HepG2 (cell line): ENCODE results near the gene CHCHD6. TPM values are rescaled to one million over a fixed set of nuclear protein-coding genes. Genes with fewer than 3 reads are reported as not detected.
A peak's percentile ranks its signal among the peaks of the same experiment; 100 is the strongest.

Experiments used
- ATAC-seq: fragments of 200-7000 bp; cut with Tn5 transposase; 3 replicates; pipeline ENCODE4 v1.9.1; 2020; ENCODE audit warnings: mild to moderate bottlenecking, moderate library complexity
- BruUV-seq: library from RNA; stranded (reverse); fragments of 400-500 nt; replicated peaks from 2 replicates; lab custom pipeline; 2021; lab: Mats Ljungman, UMichigan
- CTCF ChIA-PET: fragments of 300-600 bp; formaldehyde crosslinking; extraction: SDS; loops from one replicate; lab custom pipeline; 2021; ENCODE audit warnings: low total read pairs, inconsistent platforms, low intra/inter-chr PET ratio; lab: Yijun Ruan, JAX
- POLR2A ChIA-PET: fragments of 350-600 bp; sonication (Branson Sonifier 250); formaldehyde crosslinking; loops from one replicate; lab custom pipeline; 2020; ENCODE audit warnings: antibody characterized with exemption, inconsistent platforms; lab: Yijun Ruan, JAX
- DNase-seq: peaks from one replicate; pipeline ENCODE4 v3.0.0-alpha.2; 2015; ENCODE audit warnings: low spot score
- FAIRE-seq: peaks from 3 replicates; lab custom pipeline; 2011; peaks lifted over from hg19 to GRCh38; lab: Jason Lieb, UNC
- H2AFZ ChIP-seq: one replicate; pipeline ENCODE4 v1.6.1; 2011; ENCODE audit warnings: low read length, inconsistent platforms
- H3K27ac ChIP-seq: fragments of 300-600 bp; 3 replicates; pipeline ENCODE4 v1.8.0; 2011; ENCODE audit warnings: mixed run types, mild to moderate bottlenecking, mixed read lengths, low read length, inconsistent platforms; ENCODE audit not compliant: insufficient read depth; ENCODE audit errors: extremely low read length
- H3K27me3 ChIP-seq, 2 experiments: fragments of 200-600 bp in 1 of 2; 2 replicates in 1 of 2; 3 replicates in 1 of 2; pipeline versions ENCODE4 v1.6.0 to v1.8.0; 2011; ENCODE audit warnings: low read length in 2 of 2, mild to moderate bottlenecking in 2 of 2, moderate library complexity in 2 of 2, inconsistent platforms in 1 of 2; ENCODE audit not compliant: insufficient read depth in 2 of 2, control insufficient read depth in 1 of 2
- H3K36me3 ChIP-seq, 2 experiments: fragments of 200-600 bp in 1 of 2; replicated peaks in 1 of 2; 2 replicates in 1 of 2; 3 replicates in 1 of 2; pipeline versions ENCODE4 v1.5.1 to v1.8.0; 2011; ENCODE audit warnings: low read length in 2 of 2, inconsistent platforms in 1 of 2; ENCODE audit not compliant: insufficient read depth in 2 of 2, control insufficient read depth in 1 of 2
- H3K4me1 ChIP-seq: 2 replicates; pipeline ENCODE4 v1.5.1; 2012; ENCODE audit warnings: low read length, inconsistent platforms; ENCODE audit not compliant: insufficient read depth
- H3K4me2 ChIP-seq: 2 replicates; pipeline ENCODE4 v1.6.0; 2011; ENCODE audit warnings: low read depth, low read length, inconsistent platforms
- H3K4me3 ChIP-seq, 3 experiments: fragments of 200-600 bp in 1 of 3; sonication (generic), shearing (Covaris generic) in 1 of 3; replicated peaks in 1 of 3; 2 replicates each; pipeline ENCODE4 v1.5.1; 2011 to 2016; ENCODE audit warnings: low read length in 3 of 3, inconsistent platforms in 2 of 3, low read depth in 2 of 3, mild to moderate bottlenecking in 2 of 3, control low read depth in 1 of 3, mixed read lengths in 1 of 3; ENCODE audit not compliant: insufficient read depth in 1 of 3
- H3K79me2 ChIP-seq: one replicate; pipeline ENCODE4 v1.6.1; 2011; ENCODE audit warnings: low read length, inconsistent platforms; ENCODE audit not compliant: insufficient read depth
- H3K9ac ChIP-seq: 2 replicates; pipeline ENCODE4 v1.6.0; 2011; ENCODE audit warnings: mild to moderate bottlenecking, low read depth, low read length, inconsistent platforms; ENCODE audit not compliant: insufficient read depth
- H3K9me3 ChIP-seq: 2 replicates; pipeline ENCODE4 v1.5.1; 2012; ENCODE audit warnings: mild to moderate bottlenecking, low read length
- H4K20me1 ChIP-seq: 2 replicates; pipeline ENCODE4 v1.6.0; 2011; ENCODE audit warnings: inconsistent platforms, mild to moderate bottlenecking, low read length, moderate library complexity; ENCODE audit not compliant: insufficient read depth
- GLI4 ChIP-seq: sonication (generic); formaldehyde crosslinking; IDR thresholded peaks from 2 replicates; pipeline ENCODE4 v1.5.1; 2020; ENCODE audit warnings: missing genetic modification reagents, mild to moderate bottlenecking, moderate library complexity, borderline replicate concordance
- GZF1 ChIP-seq: sonication (generic); formaldehyde crosslinking; IDR thresholded peaks from 2 replicates; pipeline ENCODE4 v1.5.1; 2020; ENCODE audit warnings: mild to moderate bottlenecking, missing genetic modification reagents
- KLF16 ChIP-seq, 2 experiments: sonication (generic) in 1 of 2; formaldehyde crosslinking in 1 of 2; IDR thresholded peaks; 2 replicates each; pipeline versions ENCODE4 v1.6.1 to v1.8.0; 2016 to 2023; ENCODE audit warnings: missing genetic modification reagents in 2 of 2, missing compliant biosample characterization in 1 of 2
- MXI1 ChIP-seq: IDR thresholded peaks from 3 replicates; pipeline ENCODE4 v1.6.1; 2012; ENCODE audit warnings: low read depth, low read length, inconsistent platforms, borderline replicate concordance
- NR2F1 ChIP-seq, 2 experiments: fragments of 450-650 bp in 1 of 2; formaldehyde crosslinking in 1 of 2; IDR thresholded peaks; 2 replicates each; pipeline versions ENCODE4 v1.5.0 to v1.6.1; 2016 to 2020; ENCODE audit warnings: mild to moderate bottlenecking in 1 of 2, missing compliant biosample characterization in 1 of 2, missing genetic modification reagents in 1 of 2, moderate library complexity in 1 of 2
- SOX13 ChIP-seq, 3 experiments: fragments of 450-650 bp in 1 of 3; sonication (generic) in 1 of 3; formaldehyde crosslinking in 1 of 3; IDR thresholded peaks in 2 of 3; conservative IDR thresholded peaks in 1 of 3; 2 replicates each; pipeline versions ENCODE4 v1.5.0 to v1.6.1; 2016 to 2020; ENCODE audit warnings: antibody characterized with exemption in 1 of 3, mild to moderate bottlenecking in 1 of 3, missing compliant biosample characterization in 1 of 3, missing genetic modification reagents in 1 of 3, moderate library complexity in 1 of 3
- SOX5 ChIP-seq: IDR thresholded peaks from 2 replicates; pipeline ENCODE4 v1.6.1; 2016; ENCODE audit warnings: borderline replicate concordance
- ZC3H13 ChIP-seq: sonication (generic); formaldehyde crosslinking; IDR thresholded peaks from 2 replicates; pipeline ENCODE4 v1.8.1; 2023; ENCODE audit warnings: mild to moderate bottlenecking, missing genetic modification reagents, moderate library complexity
- WGBS: methylation state at CpG from one replicate; pipeline ENCODE4 v1.1.6; 2017; ENCODE audit warnings: low lambda C conversion rate; 5-methylcytosine and 5-hydroxymethylcytosine counted together
- in situ Hi-C: cut with HindIII; loops from 2 replicates; pipeline ENCODE4 v1.10.0; 2017; ENCODE audit warnings: low pct_unique_long_range_greater_than_20kb; ENCODE audit not compliant: extremely low pct_ligation_motif_present
- intact Hi-C: fragments of 100-400 bp; cut with micrococcal nuclease; formaldehyde crosslinking; loops from one replicate; pipeline ENCODE4 v1.10.0; 2022; ENCODE audit not compliant: unreplicated experiment
- polyA plus RNA-seq, 8 experiments: library from polyadenylated mRNA; depleted of rRNA in 3 of 8; stranded (reverse) in 7 of 8; unstranded in 1 of 8; fragments of >200 nt; fragmentation: Illumina TruSeq in 4 of 8; extraction: Trizol in 4 of 8; gene quantifications; 2 replicates each; pipeline versions ENCODE4 v1.2.1 to v1.2.3, GENCODE V29; 2011 to 2016; ENCODE audit warnings: low read depth in 4 of 8, missing spikeins in 1 of 8, mixed read lengths in 1 of 8; ENCODE audit not compliant: insufficient read depth in 1 of 8
- total RNA-seq, 5 experiments: library from RNA; depleted of rRNA; stranded (reverse); fragments of >200 nt; fragmentation: Illumina TruSeq; extraction: Trizol; gene quantifications; 2 replicates each; pipeline ENCODE4 v1.2.3, GENCODE V29; 2016; ENCODE audit warnings: low read depth in 1 of 5
- TF ChIP-seq, protein P1 (sequence below): sonication (generic); formaldehyde crosslinking; IDR thresholded peaks from 2 replicates; pipeline ENCODE4 v1.5.0; 2020; ENCODE audit warnings: mild to moderate bottlenecking, missing genetic modification reagents, moderate library complexity

The CHCHD6 gene
- total and polyA plus RNA-seq, 2 of the 13 experiments (the other 11 are each of a cell fraction or from before 2014, with no cell fraction given), result 20.3 to 20.8 TPM

DNA sequence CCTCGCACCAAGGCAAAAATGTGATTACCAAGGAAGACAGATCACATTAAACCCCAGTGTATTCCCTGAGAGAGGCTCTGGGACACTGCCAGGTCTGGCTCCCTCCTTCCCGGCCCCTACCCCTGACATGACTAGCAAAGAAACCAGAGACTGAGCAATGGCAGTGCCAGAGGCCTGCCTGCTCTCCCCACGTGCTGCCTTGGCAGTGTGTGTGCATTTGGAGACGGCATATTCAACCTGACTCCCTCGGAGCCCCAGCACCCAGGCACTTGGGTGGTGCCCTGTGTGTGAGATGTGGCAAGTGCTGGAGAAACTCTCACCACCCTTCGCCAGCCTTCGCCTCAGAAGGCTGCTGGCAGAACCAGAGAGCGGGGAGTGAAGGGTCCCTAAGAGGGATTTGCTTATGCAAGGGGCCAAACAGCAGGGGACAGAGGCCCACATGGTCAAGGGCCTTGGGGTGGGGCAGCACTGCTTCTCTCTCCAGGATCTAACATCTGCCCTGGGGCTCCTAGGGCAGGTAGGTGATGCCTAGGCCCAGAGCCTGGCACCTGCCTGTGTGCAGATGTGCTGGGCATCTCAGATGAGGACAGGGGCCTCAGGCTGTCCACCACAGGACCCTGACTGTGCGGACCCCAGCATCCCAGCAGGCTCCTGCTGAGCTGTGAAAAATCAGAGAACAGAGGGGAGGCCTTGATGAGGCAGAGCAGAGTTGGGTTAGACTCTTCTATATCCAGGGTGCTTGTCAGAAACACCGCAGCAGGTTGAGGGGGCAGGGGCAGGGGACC lies 255.3 kb downstream of the CHCHD6 start:
- ChIA-PET POLR2A (no interaction called here), CTCF (no interaction called here)
- DNase-seq (no peak), FAIRE-seq (no peak), ATAC-seq (no peak)
- Histone ChIP-seq H3K27me3 (no peaks in the 10 kb centered on the region), H3K27ac (no peak overlapping the region), H3K4me1 (peaks cover 30% of the 10 kb centered on the region), H4K20me1 (no peaks in the 10 kb centered on the region), H2AFZ (no peak overlapping the region), H3K9ac (no peak overlapping the region), H3K79me2 (no peaks in the 10 kb centered on the region), H3K4me3 (no peak overlapping the region), H3K9me3 (no peaks in the 10 kb centered on the region), H3K4me2 (no peak overlapping the region), H3K36me3 (0 out of 5 replicates have a peak, but pooled peaks cover 0 to 2% of the 10 kb centered on the region in 2 experiments)
- WGBS, result 82% methylated on average over 9 of the region's 10 CpGs
- in situ Hi-C loops (no loop called here), intact Hi-C loops (no loop called here)
- no TSS peak for BruUV-seq
- TF ChIP-seq NR2F1 (CRISPR knock-in tag; IDR thresholded peaks at IDR 0.05) (no peak), GZF1 (CRISPR knock-in tag) (no peak), KLF16 (CRISPR knock-in tag; IDR thresholded peaks at IDR 0.05) (no peak), ZC3H13 (CRISPR knock-in tag) (no peak), GLI4 (CRISPR knock-in tag) (no peak)

DNA sequence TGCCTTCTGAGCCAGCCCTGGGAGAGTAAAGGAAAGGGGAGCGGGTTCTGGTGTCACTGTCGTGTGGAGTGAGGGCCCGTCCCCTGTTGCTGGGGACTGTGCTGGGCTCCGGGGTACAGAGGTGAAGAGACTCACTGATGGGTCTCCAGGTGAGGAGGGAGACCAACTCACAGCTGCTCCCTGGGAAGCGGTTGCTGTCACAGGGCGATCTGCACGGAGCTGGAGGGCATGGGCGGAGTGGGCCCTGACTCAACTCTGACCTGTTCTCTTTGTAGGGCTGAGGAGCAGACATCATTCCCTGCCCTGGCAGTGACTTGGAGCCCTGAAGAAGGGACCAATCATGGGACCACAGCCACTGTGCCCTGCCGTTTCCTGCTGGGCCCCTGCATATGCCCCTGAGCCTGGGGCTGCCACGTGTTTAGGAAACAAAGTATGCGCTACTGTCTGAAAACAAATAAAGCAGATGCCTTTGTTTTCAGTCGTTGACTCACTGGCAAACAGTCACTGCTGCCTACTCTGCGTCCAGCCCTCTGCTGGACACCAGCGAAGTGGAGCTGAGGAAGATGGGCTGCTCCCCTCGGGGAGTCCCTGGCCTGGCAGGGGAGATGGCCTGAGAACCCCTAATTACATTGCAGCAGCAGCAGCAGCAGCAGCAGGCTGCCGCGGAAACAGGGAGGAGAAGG lies 256.0 kb downstream of the CHCHD6 start:
- ChIA-PET CTCF (interaction anchor here (0.7 kb wide), 1 partner anchor 207 kb away, joined by 3 read pairs; no protein-coding TSS in a partner anchor), POLR2A (no interaction called here)
- Histone ChIP-seq H2AFZ (no peak overlapping the region), H3K4me1 (peaks cover 30% of the 10 kb centered on the region), H3K79me2 (no peaks in the 10 kb centered on the region), H3K27ac (no peak overlapping the region), H3K36me3 (0 out of 5 replicates have a peak, but pooled peaks cover 0 to 2% of the 10 kb centered on the region in 2 experiments), H3K9me3 (no peaks in the 10 kb centered on the region), H3K9ac (no peak overlapping the region), H4K20me1 (no peaks in the 10 kb centered on the region), H3K27me3 (no peaks in the 10 kb centered on the region), H3K4me2 (no peak overlapping the region), H3K4me3 (no peak overlapping the region)
- peak; percentile 57 for ATAC-seq
- BruUV-seq, result no TSS peak
- peak; percentile 64 for DNase-seq
- in situ Hi-C loops (loop anchor here (5.0 kb wide), 1 partner anchor 208 kb away; no protein-coding TSS in a partner anchor), intact Hi-C loops (loop anchor here (1.0 kb wide), 1 partner anchor 208 kb away; no protein-coding TSS in a partner anchor)
- FAIRE-seq, result no peak
- 53% methylated on average over 12 of the region's 17 CpGs for WGBS
- TF ChIP-seq SOX5 (CRISPR knock-in tag), result peak; percentile 71; the same call in 1 of the 2 replicates
- TF ChIP-seq, protein P1, sequence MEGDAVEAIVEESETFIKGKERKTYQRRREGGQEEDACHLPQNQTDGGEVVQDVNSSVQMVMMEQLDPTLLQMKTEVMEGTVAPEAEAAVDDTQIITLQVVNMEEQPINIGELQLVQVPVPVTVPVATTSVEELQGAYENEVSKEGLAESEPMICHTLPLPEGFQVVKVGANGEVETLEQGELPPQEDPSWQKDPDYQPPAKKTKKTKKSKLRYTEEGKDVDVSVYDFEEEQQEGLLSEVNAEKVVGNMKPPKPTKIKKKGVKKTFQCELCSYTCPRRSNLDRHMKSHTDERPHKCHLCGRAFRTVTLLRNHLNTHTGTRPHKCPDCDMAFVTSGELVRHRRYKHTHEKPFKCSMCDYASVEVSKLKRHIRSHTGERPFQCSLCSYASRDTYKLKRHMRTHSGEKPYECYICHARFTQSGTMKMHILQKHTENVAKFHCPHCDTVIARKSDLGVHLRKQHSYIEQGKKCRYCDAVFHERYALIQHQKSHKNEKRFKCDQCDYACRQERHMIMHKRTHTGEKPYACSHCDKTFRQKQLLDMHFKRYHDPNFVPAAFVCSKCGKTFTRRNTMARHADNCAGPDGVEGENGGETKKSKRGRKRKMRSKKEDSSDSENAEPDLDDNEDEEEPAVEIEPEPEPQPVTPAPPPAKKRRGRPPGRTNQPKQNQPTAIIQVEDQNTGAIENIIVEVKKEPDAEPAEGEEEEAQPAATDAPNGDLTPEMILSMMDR (CRISPR knock-in tag), result peak; percentile 22; the same call in 1 of the 2 replicates
- 0 out of 2 replicates have a peak, but pooled peaks have one; percentile 18 for TF ChIP-seq SOX13 (IDR thresholded peaks at IDR 0.05)
- TF ChIP-seq SOX13 (CRISPR knock-in tag; conservative IDR thresholded peaks at IDR 0.05 in 1 of 2, IDR thresholded peaks at IDR 0.05 in 1 of 2), result peak in 1 of 2 experiments; percentile 73; a peak in 2 of 4 replicates
- TF ChIP-seq MXI1, result peak; percentile 35; the same call in 1 of the 3 replicates
